OCI-LY7 (cell line): ENCODE results near the gene HLA-A.

Source experiments
- EZH2phosphoT487 ChIP-seq: fragments of 200-600 bp; sonication (generic); IDR thresholded peaks from 2 replicates; pipeline ENCODE4 v1.6.1; 2018; ENCODE audit warnings: low read depth, borderline replicate concordance, mild to moderate bottlenecking, mixed run types, antibody characterized with exemption, low read length, moderate library complexity, mixed read lengths
- TF ChIP-seq, protein P1 (sequence below): fragments of 200-600 bp; sonication (generic); conservative IDR thresholded peaks from 2 replicates; pipeline ENCODE4 v1.5.1; 2014; ENCODE audit warnings: mild to moderate bottlenecking, antibody characterized with exemption, low read length, moderate library complexity, mixed read lengths

DNA sequence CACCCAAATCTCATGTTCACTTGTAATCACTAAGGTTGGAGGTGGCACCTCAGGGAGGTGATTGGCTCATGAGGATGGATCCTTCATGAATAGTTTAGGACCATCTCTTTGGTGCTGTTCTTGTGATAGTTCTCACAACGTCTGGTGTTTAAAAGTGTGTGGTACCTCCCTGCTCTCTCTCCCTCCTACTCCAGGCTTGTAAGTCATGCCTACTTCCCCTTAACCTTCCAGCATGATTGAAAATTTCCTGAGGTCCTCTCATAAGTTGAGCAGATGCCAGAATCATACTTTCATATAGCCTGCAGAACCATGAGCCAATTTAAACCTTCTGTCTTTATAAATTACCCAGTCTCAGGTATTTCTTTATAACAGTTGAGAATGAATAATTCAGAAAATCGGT, 16.6 kb downstream of the HLA-A start:
- TF ChIP-seq, protein P1, sequence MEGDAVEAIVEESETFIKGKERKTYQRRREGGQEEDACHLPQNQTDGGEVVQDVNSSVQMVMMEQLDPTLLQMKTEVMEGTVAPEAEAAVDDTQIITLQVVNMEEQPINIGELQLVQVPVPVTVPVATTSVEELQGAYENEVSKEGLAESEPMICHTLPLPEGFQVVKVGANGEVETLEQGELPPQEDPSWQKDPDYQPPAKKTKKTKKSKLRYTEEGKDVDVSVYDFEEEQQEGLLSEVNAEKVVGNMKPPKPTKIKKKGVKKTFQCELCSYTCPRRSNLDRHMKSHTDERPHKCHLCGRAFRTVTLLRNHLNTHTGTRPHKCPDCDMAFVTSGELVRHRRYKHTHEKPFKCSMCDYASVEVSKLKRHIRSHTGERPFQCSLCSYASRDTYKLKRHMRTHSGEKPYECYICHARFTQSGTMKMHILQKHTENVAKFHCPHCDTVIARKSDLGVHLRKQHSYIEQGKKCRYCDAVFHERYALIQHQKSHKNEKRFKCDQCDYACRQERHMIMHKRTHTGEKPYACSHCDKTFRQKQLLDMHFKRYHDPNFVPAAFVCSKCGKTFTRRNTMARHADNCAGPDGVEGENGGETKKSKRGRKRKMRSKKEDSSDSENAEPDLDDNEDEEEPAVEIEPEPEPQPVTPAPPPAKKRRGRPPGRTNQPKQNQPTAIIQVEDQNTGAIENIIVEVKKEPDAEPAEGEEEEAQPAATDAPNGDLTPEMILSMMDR = no peak
- no peak for TF ChIP-seq EZH2phosphoT487
